Immature natural killer cell (primary cell): ENCODE measurements around the gene TRABD2B. TPM values are rescaled to one million over a fixed set of nuclear protein-coding genes. Genes with fewer than 3 reads are reported as not detected.

Experiments used
- DNase-seq, 3 donors: peaks; one replicate each; pipeline ENCODE4 v3.0.0; 2022; ENCODE audit warnings: mixed read lengths in 1 of 3
- H3K27ac Mint-ChIP-seq, 6 donors: one replicate each; pipeline ENCODE4 v1.8.0; 2020; ENCODE audit warnings: mixed read lengths in 6 of 6, mild to moderate bottlenecking in 5 of 6, inconsistent platforms in 4 of 6, moderate library complexity in 3 of 6
- H3K27me3 Mint-ChIP-seq, 3 donors: one replicate each; pipeline ENCODE4 v1.8.0; 2020 to 2021; ENCODE audit warnings: low read depth in 3 of 3, mild to moderate bottlenecking in 3 of 3, mixed read lengths in 3 of 3, moderate library complexity in 3 of 3, inconsistent platforms in 1 of 3
- H3K36me3 Mint-ChIP-seq, 3 donors: one replicate each; pipeline ENCODE4 v1.8.0; 2020; ENCODE audit warnings: mixed read lengths in 3 of 3, inconsistent platforms in 2 of 3, mild to moderate bottlenecking in 2 of 3
- H3K4me1 Mint-ChIP-seq, 2 donors: one replicate each; pipeline ENCODE4 v1.8.0; 2020; ENCODE audit warnings: inconsistent platforms in 2 of 2, mild to moderate bottlenecking in 2 of 2, mixed read lengths in 2 of 2, moderate library complexity in 1 of 2
- H3K4me3 Mint-ChIP-seq, 5 donors: one replicate each; pipeline ENCODE4 v1.8.0; 2020; ENCODE audit warnings: mild to moderate bottlenecking in 5 of 5, mixed read lengths in 5 of 5, inconsistent platforms in 3 of 5, moderate library complexity in 3 of 5
- H3K9me3 Mint-ChIP-seq, 6 donors: one replicate each; pipeline ENCODE4 v1.8.0; 2020; ENCODE audit warnings: mild to moderate bottlenecking in 6 of 6, mixed read lengths in 6 of 6, inconsistent platforms in 4 of 6, moderate library complexity in 3 of 6
- polyA plus RNA-seq, 3 donors: library from polyadenylated mRNA; unstranded; fragments of 300-500 nt; fragmentation: Illumina TruSeq; gene quantifications; one replicate each; pipeline ENCODE4 v1.2.3, GENCODE V29; 2021

TRABD2B gene
- polyA plus RNA-seq, 3 donors from 2014 or later: not detected

DNA sequence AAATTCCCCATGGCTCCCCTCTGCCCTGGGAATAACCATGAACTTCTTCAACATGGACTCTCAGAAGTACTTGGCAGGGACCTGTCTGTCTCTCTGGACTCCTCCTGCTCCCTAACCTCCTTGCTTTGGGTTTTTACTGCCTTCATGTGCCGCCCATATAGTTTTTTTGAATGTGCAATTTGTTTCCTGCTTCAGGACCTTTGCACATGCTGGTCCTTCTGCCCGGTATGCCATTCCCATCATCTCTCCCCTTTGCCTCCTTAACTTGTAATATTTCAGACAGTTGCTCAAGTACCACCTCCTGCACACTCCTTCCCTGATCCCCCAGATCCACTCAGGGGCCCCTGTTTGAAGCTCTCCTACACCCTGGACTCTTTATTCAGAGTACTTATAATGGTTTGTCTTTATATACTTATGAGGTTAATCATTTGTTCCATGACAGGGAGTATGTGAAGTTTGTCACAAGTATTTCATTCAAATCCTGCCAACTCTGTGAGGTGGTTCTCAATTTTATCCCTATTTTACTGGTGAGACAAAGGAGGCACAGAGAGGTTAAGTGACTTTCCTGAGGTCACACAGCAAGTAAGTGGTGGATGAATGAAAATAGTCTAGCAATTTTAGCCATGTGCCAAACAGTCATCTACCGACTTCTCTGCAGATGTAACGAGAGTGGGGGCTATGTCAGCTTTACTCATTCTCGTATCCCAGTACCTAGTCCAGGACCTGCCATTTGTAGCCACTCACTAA, 180.7 kb downstream of the TRABD2B start:
- Mint-ChIP-seq H3K9me3 (no peaks in the 10 kb centered on the region), H3K4me1 (no peaks in the 10 kb centered on the region), H3K27ac (no peak overlapping the region), H3K27me3 (peaks cover 1 to 13% (median 2%) of the 10 kb centered on the region in 3 donors), H3K36me3 (no peaks in the 10 kb centered on the region), H3K4me3 (no peak overlapping the region)
- DNase-seq: no peak

DNA sequence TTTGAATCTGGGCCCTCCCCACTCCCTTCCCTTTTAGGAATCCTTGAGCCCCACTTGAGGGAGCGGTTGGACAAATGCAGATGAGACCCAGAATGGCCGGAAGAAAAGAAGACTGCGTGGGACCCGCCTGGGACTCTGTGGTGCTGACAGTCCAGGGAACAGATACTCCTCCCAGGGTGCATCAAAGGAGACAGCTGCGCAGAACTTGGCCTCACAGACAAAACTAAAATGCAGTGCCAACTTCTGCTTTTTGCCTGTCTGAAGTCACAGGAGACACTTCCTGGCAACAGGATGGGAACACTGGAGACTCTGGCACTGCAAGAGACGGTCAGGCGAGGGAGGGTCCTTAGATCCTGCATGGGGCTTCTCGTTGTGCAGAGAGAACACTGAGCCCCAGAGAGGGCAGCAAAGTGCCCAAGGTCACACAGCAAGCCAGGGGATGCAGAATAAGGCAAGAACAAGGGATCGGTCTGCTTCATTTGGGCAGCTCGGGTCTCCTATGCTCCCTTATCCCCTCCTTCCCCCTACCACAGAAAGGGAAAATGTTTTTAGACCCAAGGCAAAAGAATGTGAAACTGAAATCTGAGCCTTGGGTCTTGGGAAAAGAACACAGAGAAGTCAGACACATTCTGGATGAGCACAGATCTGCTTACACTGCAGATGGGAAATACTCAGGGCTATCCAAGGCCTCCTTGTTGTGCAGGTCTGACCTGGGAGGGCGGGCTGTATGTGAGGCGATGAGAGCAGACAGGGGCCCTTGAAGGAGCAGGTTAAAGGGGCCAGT, 182.4 kb downstream of the TRABD2B start:
- Mint-ChIP-seq H3K4me3 (no peak overlapping the region), H3K9me3 (no peaks in the 10 kb centered on the region), H3K27me3 (peaks cover 0 to 5% (median 2%) of the 10 kb centered on the region in 3 donors)

DNA sequence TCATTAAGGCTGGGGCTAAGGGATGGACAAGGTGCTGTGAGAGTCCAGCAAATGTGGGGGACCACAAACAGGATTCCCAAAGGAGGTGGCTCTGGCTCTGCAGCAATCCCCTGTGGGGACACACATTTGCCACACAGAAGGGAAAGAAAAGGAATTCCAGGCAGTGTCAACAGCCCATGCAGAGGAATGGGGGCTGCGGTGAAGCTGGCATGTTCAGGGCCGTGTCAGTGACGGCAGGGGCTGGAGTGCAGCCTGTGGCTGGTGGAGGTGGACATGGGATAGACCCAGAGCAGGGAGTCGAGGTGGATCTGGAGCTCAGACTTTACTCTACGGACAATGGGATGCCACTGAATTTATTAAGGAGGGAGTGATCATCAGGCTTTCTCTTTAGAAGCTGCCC, 183.2 kb downstream of the TRABD2B start:
- H3K9me3 Mint-ChIP-seq: no peaks in the 10 kb centered on the region
- no peak overlapping the region for H3K27ac Mint-ChIP-seq
- no peak for DNase-seq
- H3K36me3 Mint-ChIP-seq: no peaks in the 10 kb centered on the region
- H3K27me3 Mint-ChIP-seq: peaks cover 0 to 4% (median 2%) of the 10 kb centered on the region in 3 donors
- no peak overlapping the region for H3K4me3 Mint-ChIP-seq
- no peaks in the 10 kb centered on the region for H3K4me1 Mint-ChIP-seq

More for the DNA sequence above, 182.4 kb downstream of the TRABD2B start:
- Mint-ChIP-seq H3K36me3 (no peaks in the 10 kb centered on the region), H3K4me1 (no peaks in the 10 kb centered on the region), H3K27ac (no peak overlapping the region)
- no peak for DNase-seq

DNA sequence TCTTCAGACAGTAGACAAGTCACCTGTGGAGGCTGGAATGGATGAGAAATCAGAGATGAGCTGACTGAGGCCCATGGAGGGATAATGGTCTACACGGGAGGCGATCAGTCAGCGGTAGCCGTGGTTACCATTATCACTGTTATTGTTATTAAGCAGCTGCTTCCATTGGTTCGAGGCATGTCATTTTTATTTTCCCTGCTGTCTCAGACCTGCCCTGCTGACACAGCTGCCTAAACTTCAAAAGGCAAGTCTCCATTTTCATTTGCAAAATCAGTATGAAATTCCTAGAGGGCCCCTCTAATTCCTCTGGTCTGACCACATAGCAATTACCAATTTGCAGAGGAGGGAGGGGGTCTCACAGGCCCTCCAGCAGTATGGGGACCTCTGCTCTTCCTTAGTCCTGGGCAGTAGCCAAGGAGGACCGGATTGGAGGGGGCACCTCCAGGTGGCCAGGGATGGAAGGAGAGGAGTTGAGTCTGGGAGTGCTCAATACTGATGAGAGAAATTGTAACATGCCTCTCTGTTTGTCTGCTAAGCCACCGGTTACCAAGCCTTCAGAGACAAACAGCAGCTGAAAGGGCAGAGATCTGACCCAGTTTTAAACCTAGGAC, 184.2 kb downstream of the TRABD2B start:
- Mint-ChIP-seq H3K9me3 (no peaks in the 10 kb centered on the region), H3K27me3 (peaks cover 0 to 6% (median 0%) of the 10 kb centered on the region in 3 donors), H3K4me3 (no peak overlapping the region), H3K36me3 (no peaks in the 10 kb centered on the region), H3K4me1 (no peaks in the 10 kb centered on the region), H3K27ac (no peak overlapping the region)
- no peak for DNase-seq

DNA sequence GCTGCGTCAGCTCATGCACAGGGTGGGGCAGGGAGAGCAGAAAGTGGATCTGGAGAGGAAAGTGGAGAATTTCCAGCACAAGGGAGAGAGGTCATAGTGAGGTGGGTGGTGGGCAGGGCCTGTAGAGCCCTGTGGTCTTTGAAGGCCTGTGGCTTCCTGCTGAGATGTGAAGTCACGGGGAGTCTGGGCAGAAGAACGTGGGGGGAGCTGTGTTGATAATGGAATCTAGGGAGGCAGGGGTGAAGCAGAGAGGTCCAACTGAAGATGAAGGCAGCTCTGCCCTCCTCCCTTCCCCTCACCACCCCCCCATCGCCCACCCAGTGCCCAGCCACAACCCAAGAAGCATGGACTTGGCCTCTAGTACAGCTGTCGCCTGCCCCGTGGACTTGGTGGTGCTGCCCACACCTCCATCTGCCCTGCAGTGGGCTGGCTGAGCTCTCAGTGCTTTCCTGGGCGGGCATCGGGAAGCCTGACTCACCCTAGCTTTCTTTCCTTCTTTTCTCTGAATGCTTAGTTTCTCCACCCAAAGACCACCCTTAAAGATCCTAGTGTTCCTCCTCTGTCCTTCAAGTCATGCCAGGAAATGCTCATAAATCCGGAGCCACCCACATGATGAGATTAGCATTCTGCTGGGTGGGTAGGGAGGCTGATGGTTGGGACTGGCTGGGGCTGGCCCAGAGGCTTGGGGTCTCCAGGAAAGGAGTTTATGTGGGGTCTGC, 186.1 kb downstream of the TRABD2B start:
- H3K27me3 Mint-ChIP-seq: peaks cover 0 to 6% (median 0%) of the 10 kb centered on the region in 3 donors
- H3K4me1 Mint-ChIP-seq: no peaks in the 10 kb centered on the region
- no peaks in the 10 kb centered on the region for H3K36me3 Mint-ChIP-seq
- H3K9me3 Mint-ChIP-seq: no peaks in the 10 kb centered on the region
- no peak for DNase-seq
- no peak overlapping the region for H3K27ac Mint-ChIP-seq
- H3K4me3 Mint-ChIP-seq: no peak overlapping the region

DNA sequence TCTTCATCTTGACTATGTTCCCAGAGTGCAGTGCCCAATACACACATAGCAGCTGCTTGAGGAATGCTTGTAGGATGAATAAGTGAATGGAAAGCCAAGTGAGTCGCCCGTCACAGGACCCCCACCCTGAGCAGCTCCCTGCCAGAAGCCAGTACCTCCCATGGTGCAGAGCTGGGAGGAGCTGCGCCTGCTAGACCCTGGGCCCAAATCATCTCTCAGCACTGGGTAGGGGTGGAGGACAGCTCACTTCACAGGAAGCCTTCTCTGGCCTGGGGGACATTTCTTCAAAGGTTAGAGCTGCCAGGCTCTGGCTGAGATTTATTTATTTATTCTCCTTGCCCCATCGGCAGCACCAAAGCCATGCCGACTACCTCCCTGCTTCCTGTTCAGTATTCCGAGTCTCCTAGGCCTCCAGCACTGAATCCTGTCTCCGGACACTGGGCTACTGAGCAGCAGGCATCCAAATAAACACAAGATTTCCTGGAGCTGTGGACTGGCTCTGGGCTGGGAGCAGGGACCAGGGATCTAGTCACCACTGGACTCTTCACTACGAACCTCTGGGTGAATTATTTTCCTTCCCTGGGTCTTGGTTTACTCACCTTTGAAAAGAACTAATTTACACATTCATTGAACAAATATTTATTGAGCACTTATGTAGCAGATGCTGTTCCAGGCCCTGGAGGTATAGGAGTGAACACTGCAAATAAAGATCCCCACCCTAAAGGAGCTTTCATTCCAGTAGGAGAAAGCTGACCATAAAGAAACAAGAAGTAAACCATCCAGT, 187.7 kb downstream of the TRABD2B start:
- Mint-ChIP-seq H3K4me1 (no peaks in the 10 kb centered on the region), H3K27ac (no peak overlapping the region), H3K4me3 (no peak overlapping the region), H3K27me3 (peaks cover 0 to 4% (median 0%) of the 10 kb centered on the region in 3 donors), H3K9me3 (no peaks in the 10 kb centered on the region), H3K36me3 (no peaks in the 10 kb centered on the region)
- DNase-seq: no peak

DNA sequence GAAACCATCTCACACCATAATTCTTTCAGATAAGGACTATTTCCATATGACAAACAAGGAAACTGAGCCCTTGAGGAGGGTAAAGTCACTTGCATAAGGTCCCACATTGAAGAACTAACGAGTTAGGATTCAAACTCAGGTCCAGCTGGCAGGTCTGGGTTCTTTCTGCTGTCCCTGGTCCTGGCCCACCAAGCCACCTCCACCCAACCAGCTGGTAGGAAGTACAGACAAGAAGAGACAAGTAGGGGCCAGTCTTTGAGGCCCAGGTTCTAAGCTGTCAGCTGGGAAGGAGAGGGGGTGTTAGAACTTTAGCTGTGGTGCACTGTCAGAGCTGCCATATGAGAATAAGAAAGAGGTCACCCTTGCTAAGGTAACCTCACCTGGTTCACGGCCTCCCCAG, 188.6 kb downstream of the TRABD2B start:
- Mint-ChIP-seq H3K4me3 (no peak overlapping the region), H3K27ac (no peak overlapping the region), H3K9me3 (no peaks in the 10 kb centered on the region), H3K36me3 (no peaks in the 10 kb centered on the region), H3K27me3 (peaks cover 0 to 4% (median 0%) of the 10 kb centered on the region in 3 donors), H3K4me1 (no peaks in the 10 kb centered on the region)
- no peak for DNase-seq

DNA sequence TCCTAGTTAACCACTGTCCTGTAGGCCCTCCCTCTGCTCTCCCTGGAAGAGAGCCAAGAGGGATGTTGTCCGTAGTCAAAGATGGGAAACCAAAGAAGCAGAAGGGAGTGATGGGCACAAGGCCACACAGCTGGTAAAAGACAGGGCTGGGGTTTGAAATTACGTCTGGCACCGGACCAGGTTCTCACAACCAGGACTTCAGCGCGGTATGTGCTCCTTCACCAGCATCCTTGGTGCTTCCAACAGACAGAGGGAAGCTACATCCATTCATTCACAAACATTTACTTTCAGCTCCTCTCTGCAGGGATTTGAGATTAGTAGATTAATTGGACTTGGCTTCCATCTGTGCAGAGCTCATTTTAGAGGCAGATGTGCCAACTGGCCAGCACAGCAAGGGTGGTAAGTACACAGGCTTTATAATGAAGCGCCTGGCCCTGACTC, 191.2 kb downstream of the TRABD2B start:
- no peaks in the 10 kb centered on the region for H3K9me3 Mint-ChIP-seq

DNA sequence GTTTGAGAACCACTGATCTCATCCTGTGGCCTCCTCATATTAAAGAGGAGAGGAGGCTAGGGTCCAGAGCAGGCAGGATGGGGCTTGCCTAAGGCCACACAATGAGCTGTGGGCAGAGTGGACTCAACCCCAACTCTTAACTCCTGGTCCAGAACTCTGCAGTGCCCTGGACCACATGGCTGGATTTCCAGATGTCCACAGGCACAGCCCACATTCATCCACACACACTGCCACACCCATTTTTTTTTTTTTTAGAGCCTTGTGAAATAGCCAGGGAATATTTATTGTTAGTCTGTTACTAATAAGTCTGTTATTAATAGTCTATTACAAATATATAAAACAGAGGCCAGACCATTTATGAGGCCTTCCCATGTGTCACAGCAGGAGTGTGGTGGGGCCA, 192.2 kb downstream of the TRABD2B start:
- no peaks in the 10 kb centered on the region for H3K4me1 Mint-ChIP-seq
- peaks cover 0 to 3% (median 2%) of the 10 kb centered on the region in 3 donors for H3K27me3 Mint-ChIP-seq
- no peaks in the 10 kb centered on the region for H3K36me3 Mint-ChIP-seq
- H3K27ac Mint-ChIP-seq: no peak overlapping the region
- no peak for DNase-seq
- no peak overlapping the region for H3K4me3 Mint-ChIP-seq
- H3K9me3 Mint-ChIP-seq: no peaks in the 10 kb centered on the region

More for the DNA sequence above, 191.2 kb downstream of the TRABD2B start:
- Mint-ChIP-seq H3K27ac (no peak overlapping the region), H3K4me1 (no peaks in the 10 kb centered on the region), H3K4me3 (no peak overlapping the region), H3K27me3 (peaks cover 0 to 2% (median 0%) of the 10 kb centered on the region in 3 donors), H3K36me3 (no peaks in the 10 kb centered on the region)
- no peak for DNase-seq

DNA sequence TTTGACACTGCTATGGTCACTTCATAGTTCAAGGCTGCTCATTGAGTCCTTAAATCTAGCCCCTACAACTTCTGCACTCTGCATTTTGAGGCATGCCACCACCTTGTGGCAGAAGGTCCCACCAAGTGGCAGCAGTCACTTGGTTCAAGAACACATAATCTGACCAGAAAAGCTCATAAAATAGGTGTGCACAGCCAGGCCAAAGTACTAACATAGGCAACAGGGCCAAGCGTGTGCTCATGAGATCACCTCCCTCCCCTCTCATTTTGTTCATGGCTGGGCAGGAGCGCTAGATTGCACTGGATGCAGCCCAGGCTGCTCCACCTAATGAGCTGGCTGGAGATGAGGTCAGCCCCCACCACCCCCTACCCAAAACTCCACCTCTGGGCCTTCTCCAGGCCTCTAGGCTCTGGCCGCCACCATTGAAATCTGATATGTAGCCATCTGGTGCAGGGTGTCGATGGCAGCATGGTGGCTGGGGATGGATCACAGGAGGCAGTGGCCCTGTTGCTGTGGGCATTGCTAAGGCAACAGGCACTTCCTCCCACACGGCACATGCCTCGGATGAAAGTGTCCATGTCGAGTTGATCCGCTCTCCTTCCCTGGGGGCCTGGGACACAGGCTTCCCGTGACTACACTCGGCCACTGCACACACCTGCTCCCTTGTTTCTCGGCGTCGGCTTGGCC, 193.2 kb downstream of the TRABD2B start:
- H3K27me3 Mint-ChIP-seq: peaks cover 2 to 3% (median 2%) of the 10 kb centered on the region in 3 donors
- H3K4me3 Mint-ChIP-seq: no peak overlapping the region
- no peaks in the 10 kb centered on the region for H3K4me1 Mint-ChIP-seq
- H3K36me3 Mint-ChIP-seq: no peaks in the 10 kb centered on the region
- H3K27ac Mint-ChIP-seq: no peak overlapping the region
- no peak for DNase-seq
- H3K9me3 Mint-ChIP-seq: no peaks in the 10 kb centered on the region

DNA sequence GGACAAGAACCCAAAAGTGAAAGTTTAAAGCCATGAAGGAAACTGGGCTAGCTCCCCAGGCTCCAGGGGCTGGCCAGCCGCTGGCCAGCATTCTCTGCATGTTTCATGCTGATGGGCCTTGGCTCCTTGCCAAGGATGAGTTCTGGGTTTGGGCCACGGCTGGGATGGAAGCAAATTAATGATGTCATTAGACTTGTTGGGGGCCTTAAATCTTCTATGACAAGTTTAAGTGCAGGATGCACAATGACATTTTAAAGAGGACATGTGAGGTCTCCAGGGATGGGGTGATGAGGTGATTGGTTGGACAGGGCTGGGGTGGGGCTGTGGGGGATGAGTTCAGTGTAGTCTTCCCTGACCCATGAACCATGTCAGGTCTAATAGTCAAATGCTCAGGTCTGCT, 199.6 kb downstream of the TRABD2B start:
- Mint-ChIP-seq H3K36me3 (no peaks in the 10 kb centered on the region), H3K27ac (no peak overlapping the region), H3K4me1 (no peaks in the 10 kb centered on the region), H3K27me3 (peaks cover 0 to 3% (median 3%) of the 10 kb centered on the region in 3 donors), H3K9me3 (no peaks in the 10 kb centered on the region), H3K4me3 (no peak overlapping the region)
- DNase-seq: no peak

DNA sequence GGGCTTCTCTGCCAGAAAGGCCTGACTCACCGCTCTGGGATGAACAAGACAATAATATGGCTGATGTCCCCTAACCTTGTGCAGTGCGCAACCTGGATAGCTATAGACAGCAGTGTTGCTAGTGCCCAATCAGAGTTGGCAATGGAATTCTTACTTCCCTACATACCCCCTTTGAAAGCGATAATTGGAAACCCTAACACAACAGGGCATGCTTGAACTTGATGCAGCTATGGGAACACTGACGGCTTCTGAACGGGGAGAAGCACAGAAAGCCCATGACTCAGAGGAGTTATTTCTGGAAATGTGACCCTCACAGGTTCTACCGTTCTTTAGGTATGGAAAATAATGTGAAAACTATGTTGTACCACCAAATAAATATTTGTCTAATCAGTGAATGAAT, 200.6 kb downstream of the TRABD2B start:
- H3K27ac Mint-ChIP-seq: no peak overlapping the region
- no peaks in the 10 kb centered on the region for H3K36me3 Mint-ChIP-seq
- H3K27me3 Mint-ChIP-seq: peaks cover 2 to 4% (median 3%) of the 10 kb centered on the region in 3 donors
- H3K4me1 Mint-ChIP-seq: no peaks in the 10 kb centered on the region
- H3K4me3 Mint-ChIP-seq: no peak overlapping the region
- DNase-seq: no peak
- H3K9me3 Mint-ChIP-seq: no peaks in the 10 kb centered on the region
